Neural progenitor cell (in vitro differentiated cells): ENCODE measurements around the gene TCF3. TPM values are rescaled to one million over a fixed set of nuclear protein-coding genes. Genes with fewer than 3 reads are reported as not detected.

Source experiments
- DNase-seq: peaks from one replicate; pipeline ENCODE4 v3.0.0-alpha.2; 2016; ENCODE audit warnings: low spot score
- H2AFZ ChIP-seq: fragments of 200-600 bp; sonication (generic); replicated peaks from 2 replicates; pipeline ENCODE4 v1.6.1; 2016; ENCODE audit warnings: antibody characterized with exemption
- H3F3A ChIP-seq: fragments of 200-600 bp; sonication (generic); 2 replicates; pipeline ENCODE4 v1.6.1; 2016; ENCODE audit warnings: antibody characterized with exemption, low read depth
- H3K27ac ChIP-seq: fragments of 200-600 bp; sonication (generic); 2 replicates; pipeline ENCODE4 v1.5.1; 2016; ENCODE audit warnings: mild to moderate bottlenecking
- H3K27me3 ChIP-seq: fragments of 200-600 bp; sonication (generic); 2 replicates; pipeline ENCODE4 v1.6.1; 2016; ENCODE audit warnings: mild to moderate bottlenecking, moderate library complexity
- H3K36me3 ChIP-seq: fragments of 200-600 bp; sonication (generic); 2 replicates; pipeline ENCODE4 v1.5.1; 2016
- H3K4me1 ChIP-seq: fragments of 200-600 bp; sonication (generic); 2 replicates; pipeline ENCODE4 v1.6.1; 2016; ENCODE audit warnings: mixed run types
- H3K4me2 ChIP-seq: fragments of 200-600 bp; sonication (generic); 2 replicates; pipeline ENCODE4 v1.6.1; 2016
- H3K4me3 ChIP-seq: fragments of 200-600 bp; sonication (generic); 2 replicates; pipeline ENCODE4 v1.5.1; 2016
- H3K79me2 ChIP-seq: fragments of 200-600 bp; sonication (generic); 2 replicates; pipeline ENCODE4 v1.6.1; 2016; ENCODE audit warnings: low read depth
- H3K9ac ChIP-seq: fragments of 200-600 bp; sonication (generic); 2 replicates; pipeline ENCODE4 v1.6.1; 2016
- H3K9me3 ChIP-seq: fragments of 200-600 bp; sonication (generic); 2 replicates; pipeline ENCODE4 v1.5.1; 2016; ENCODE audit warnings: low read depth
- H4K20me1 ChIP-seq: fragments of 200-600 bp; sonication (generic); 2 replicates; pipeline ENCODE4 v1.6.1; 2016; ENCODE audit warnings: low read depth
- H3K27ac Mint-ChIP-seq: 3 replicates; pipeline ENCODE4 v1.8.0; 2021; ENCODE audit warnings: mixed read lengths
- H3K27me3 Mint-ChIP-seq: 2 replicates; pipeline ENCODE4 v1.8.0; 2022; ENCODE audit warnings: low read depth, mild to moderate bottlenecking, inconsistent platforms, moderate library complexity, mixed read lengths; ENCODE audit not compliant: insufficient read depth
- H3K36me3 Mint-ChIP-seq: 3 replicates; pipeline ENCODE4 v1.8.0; 2021; ENCODE audit warnings: mixed read lengths
- H3K4me1 Mint-ChIP-seq: 3 replicates; pipeline ENCODE4 v1.8.0; 2021; ENCODE audit warnings: mixed read lengths
- H3K4me3 Mint-ChIP-seq: 3 replicates; pipeline ENCODE4 v1.8.0; 2021; ENCODE audit warnings: mild to moderate bottlenecking, moderate library complexity, mixed read lengths
- H3K9me3 Mint-ChIP-seq: 3 replicates; pipeline ENCODE4 v1.8.0; 2020; ENCODE audit warnings: mixed read lengths
- EZH2 ChIP-seq: fragments of 200-600 bp; sonication (generic); IDR thresholded peaks from 2 replicates; pipeline ENCODE4 v1.6.1; 2017; ENCODE audit warnings: antibody characterized with exemption, mild to moderate bottlenecking, moderate library complexity
- EZH2phosphoT487 ChIP-seq: fragments of 200-600 bp; sonication (generic); IDR thresholded peaks from 2 replicates; pipeline ENCODE4 v1.6.1; 2017; ENCODE audit warnings: antibody characterized with exemption
- total RNA-seq: library from RNA; depleted of rRNA; stranded (reverse); fragments of >200 nt; gene quantifications from 2 replicates; pipeline ENCODE4 v1.2.3, GENCODE V29; 2015; ENCODE audit warnings: low replicate concordance
- TF ChIP-seq, protein P1 (sequence below): fragments of 200-600 bp; sonication (generic); IDR thresholded peaks from 2 replicates; pipeline ENCODE4 v1.5.1; 2017; ENCODE audit warnings: antibody characterized with exemption, mild to moderate bottlenecking

Gene TCF3
- total RNA-seq, 1 donor from 2014 or later = 131 TPM

DNA sequence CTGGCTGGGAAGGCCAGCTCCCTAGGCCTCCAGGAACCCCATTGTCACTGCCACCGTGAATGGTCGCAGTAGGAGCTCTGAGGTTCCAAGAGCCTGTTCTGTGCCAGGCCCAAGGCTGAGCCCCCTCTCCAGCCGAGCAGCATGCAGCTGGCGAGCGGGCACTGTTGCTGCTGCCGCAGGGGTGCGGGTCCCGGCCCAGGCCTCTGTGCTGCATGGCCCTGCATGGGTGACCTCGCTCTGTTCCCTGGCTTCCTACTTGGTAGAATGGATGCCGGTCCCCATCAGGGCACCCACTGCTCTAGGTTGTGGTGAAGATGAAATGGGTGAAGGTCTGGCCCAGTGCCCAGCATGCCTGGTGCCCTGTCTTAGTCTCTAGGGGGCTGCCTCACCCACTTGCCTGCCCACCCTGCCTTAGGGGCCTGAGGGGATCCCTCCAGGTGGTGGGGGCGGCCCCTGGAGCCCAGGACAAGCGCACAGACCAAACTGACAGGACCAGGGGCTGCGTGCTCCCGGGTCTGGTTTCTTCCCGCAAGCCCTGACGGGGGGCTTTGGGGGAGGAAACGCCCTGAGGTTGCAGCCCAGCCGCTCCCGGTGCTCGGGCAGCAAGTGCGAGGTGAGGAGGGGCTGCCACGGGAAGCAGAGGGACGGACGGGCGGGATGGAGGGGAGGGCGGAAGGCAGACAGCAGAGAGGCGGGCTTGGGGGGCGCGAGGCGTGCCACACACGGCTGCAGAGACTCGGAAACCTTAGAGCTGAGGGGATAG is 38.4 kb downstream of the TCF3 start:
- peaks cover 27% of the 10 kb centered on the region for H3K36me3 Mint-ChIP-seq
- H3K9me3 ChIP-seq = no peaks in the 10 kb centered on the region
- H3K9ac ChIP-seq = no peak overlapping the region
- no peak overlapping the region for H2AFZ ChIP-seq
- peaks cover 8% of the 10 kb centered on the region for H3K79me2 ChIP-seq
- TF ChIP-seq, protein P1, sequence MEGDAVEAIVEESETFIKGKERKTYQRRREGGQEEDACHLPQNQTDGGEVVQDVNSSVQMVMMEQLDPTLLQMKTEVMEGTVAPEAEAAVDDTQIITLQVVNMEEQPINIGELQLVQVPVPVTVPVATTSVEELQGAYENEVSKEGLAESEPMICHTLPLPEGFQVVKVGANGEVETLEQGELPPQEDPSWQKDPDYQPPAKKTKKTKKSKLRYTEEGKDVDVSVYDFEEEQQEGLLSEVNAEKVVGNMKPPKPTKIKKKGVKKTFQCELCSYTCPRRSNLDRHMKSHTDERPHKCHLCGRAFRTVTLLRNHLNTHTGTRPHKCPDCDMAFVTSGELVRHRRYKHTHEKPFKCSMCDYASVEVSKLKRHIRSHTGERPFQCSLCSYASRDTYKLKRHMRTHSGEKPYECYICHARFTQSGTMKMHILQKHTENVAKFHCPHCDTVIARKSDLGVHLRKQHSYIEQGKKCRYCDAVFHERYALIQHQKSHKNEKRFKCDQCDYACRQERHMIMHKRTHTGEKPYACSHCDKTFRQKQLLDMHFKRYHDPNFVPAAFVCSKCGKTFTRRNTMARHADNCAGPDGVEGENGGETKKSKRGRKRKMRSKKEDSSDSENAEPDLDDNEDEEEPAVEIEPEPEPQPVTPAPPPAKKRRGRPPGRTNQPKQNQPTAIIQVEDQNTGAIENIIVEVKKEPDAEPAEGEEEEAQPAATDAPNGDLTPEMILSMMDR = no peak
- no peak for TF ChIP-seq EZH2
- no peak for TF ChIP-seq EZH2phosphoT487
- no peak overlapping the region for H3K4me3 Mint-ChIP-seq
- no peak for DNase-seq
- no peak overlapping the region for H3K4me3 ChIP-seq
- H3K27me3 Mint-ChIP-seq = peaks cover 2% of the 10 kb centered on the region
- no peaks in the 10 kb centered on the region for H3K4me1 ChIP-seq
- H3K27ac ChIP-seq = no peak overlapping the region
- H3K36me3 ChIP-seq = no peaks in the 10 kb centered on the region
- H3K4me1 Mint-ChIP-seq = no peaks in the 10 kb centered on the region
- peaks cover 48% of the 10 kb centered on the region for H4K20me1 ChIP-seq
- H3K27me3 ChIP-seq = no peaks in the 10 kb centered on the region
- no peak overlapping the region for H3K27ac Mint-ChIP-seq
- H3K9me3 Mint-ChIP-seq = peaks cover 2% of the 10 kb centered on the region
- H3K4me2 ChIP-seq = no peak overlapping the region
- H3F3A ChIP-seq = peaks cover 30% of the 10 kb centered on the region

DNA sequence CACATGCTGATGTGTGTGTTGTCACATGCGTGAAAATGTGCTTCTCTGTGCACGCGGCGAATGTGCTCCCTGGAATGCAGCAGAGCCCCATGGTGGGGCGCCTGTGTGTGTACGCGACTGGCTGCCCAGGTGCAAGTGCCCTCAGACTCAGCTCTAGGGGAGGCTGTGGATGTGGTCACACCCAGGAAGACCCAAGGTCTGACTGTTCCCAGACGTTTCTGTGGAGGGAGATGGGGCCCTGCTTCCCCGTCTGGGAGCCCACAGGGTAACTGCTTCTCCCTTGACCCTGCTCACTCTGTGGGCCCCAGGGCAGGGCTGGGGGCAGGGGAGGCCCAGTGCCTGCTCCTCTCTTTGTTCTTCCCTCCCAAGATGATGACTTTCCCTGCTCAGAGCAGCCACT is 39.3 kb downstream of the TCF3 start:
- Mint-ChIP-seq H3K27ac (no peak overlapping the region), H3K9me3 (peaks cover 2% of the 10 kb centered on the region), H3K36me3 (peaks cover 24% of the 10 kb centered on the region), H3K27me3 (no peaks in the 10 kb centered on the region), H3K4me3 (no peak overlapping the region), H3K4me1 (no peaks in the 10 kb centered on the region)
- H3K27me3 ChIP-seq = no peaks in the 10 kb centered on the region
- H3K4me3 ChIP-seq = no peak overlapping the region
- H3K27ac ChIP-seq = no peak overlapping the region
- TF ChIP-seq EZH2 = no peak
- no peak for TF ChIP-seq EZH2phosphoT487
- TF ChIP-seq, protein P1 = no peak
- H3K4me1 ChIP-seq = no peaks in the 10 kb centered on the region
- peaks cover 39% of the 10 kb centered on the region for H4K20me1 ChIP-seq
- H3K79me2 ChIP-seq = peaks cover 8% of the 10 kb centered on the region
- peaks cover 38% of the 10 kb centered on the region for H3F3A ChIP-seq
- H3K9me3 ChIP-seq = no peaks in the 10 kb centered on the region
- no peak overlapping the region for H3K4me2 ChIP-seq
- no peak overlapping the region for H2AFZ ChIP-seq
- H3K9ac ChIP-seq = no peak overlapping the region
- DNase-seq = no peak
- H3K36me3 ChIP-seq = no peaks in the 10 kb centered on the region

DNA sequence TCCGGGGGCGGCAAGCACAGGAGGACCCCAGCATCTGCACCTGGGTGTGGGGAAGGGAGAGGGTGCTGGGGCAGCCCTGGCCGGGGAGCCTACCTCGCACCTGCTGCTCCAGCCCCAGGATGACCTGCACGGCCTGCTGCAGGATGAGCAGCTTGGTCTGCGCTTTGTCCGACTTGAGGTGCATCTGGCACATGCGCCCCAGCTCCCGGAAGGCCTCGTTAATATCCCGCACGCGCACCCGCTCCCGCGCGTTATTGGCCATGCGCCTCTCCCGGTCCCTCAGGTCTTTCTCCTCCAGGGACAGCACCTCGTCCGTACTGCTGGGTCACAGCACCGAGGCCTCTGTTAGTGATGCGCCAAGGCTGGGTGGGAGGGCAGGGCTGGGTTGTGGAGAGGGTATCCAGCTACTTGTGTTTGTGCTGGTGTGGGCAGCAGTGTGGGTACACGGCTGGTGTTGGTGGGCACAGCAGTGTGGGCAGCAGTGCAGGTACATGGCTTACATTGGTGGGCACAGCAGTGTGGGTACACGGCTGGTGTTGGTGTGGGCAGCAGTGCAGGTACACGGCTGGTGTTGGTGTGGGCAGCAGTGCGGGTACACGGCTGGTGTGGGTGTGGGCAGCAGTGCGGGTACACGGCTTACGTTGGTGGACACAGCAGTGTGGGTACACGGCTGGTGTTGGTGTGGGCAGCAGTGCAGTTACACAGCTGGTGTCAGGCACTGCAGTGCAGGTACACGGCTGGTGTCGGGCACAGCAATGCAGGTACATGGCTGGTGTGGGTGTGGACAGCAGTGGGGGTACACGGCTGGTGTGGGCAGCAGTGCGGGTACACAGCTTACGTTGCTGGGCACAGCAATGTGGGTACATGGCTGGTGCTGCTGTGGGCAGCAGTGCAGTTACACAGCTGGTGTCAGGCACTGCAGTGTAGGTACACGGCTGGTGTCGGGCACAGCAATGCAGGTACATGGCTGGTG is 40.0 kb downstream of the TCF3 start:
- Histone ChIP-seq H2AFZ (no peak overlapping the region), H3K9ac (no peak overlapping the region), H3K9me3 (no peaks in the 10 kb centered on the region), H3K4me2 (no peak overlapping the region), H3K27me3 (no peaks in the 10 kb centered on the region), H3K4me1 (no peaks in the 10 kb centered on the region), H3K36me3 (no peaks in the 10 kb centered on the region), H3K4me3 (no peak overlapping the region), H3K27ac (no peak overlapping the region), H3K79me2 (peaks cover 8% of the 10 kb centered on the region), H3F3A (peaks cover 44% of the 10 kb centered on the region), H4K20me1 (peaks cover 32% of the 10 kb centered on the region)
- DNase-seq = no peak
- Mint-ChIP-seq H3K9me3 (peaks cover 2% of the 10 kb centered on the region), H3K4me3 (no peak overlapping the region), H3K4me1 (no peaks in the 10 kb centered on the region), H3K27me3 (no peaks in the 10 kb centered on the region), H3K27ac (no peak overlapping the region), H3K36me3 (peaks cover 20% of the 10 kb centered on the region)
- no peak for TF ChIP-seq EZH2
- TF ChIP-seq, protein P1 = no peak
- no peak for TF ChIP-seq EZH2phosphoT487
